Neural cell (in vitro differentiated cells): ENCODE data around the gene SLC29A1. TPM values are rescaled to one million over a fixed set of nuclear protein-coding genes. Genes with fewer than 3 reads are reported as not detected.

ENCODE experiments used
- H2AFZ ChIP-seq: fragments of 200-600, 300-800 bp; sonication (generic), shearing (Covaris generic); 2 replicates; pipeline ENCODE4 v1.6.0; 2014; ENCODE audit warnings: low read depth, mild to moderate bottlenecking, antibody characterized with exemption, low read length, moderate library complexity
- H3F3A ChIP-seq: fragments of 200-600 bp; shearing (Covaris generic); 2 replicates; pipeline ENCODE4 v1.6.1; 2016; ENCODE audit warnings: mild to moderate bottlenecking, moderate library complexity, mixed read lengths, antibody characterized with exemption, low read length; ENCODE audit not compliant: insufficient read depth, poor library complexity, severe bottlenecking
- H3K27ac ChIP-seq: fragments of 200-600, 300-800 bp; sonication (generic), shearing (Covaris generic); 2 replicates; pipeline ENCODE4 v1.5.1; 2014; ENCODE audit warnings: mild to moderate bottlenecking, low read length, moderate library complexity
- H3K27me3 ChIP-seq: fragments of 300-800, 200-600 bp; sonication (generic), shearing (Covaris generic); 2 replicates; pipeline ENCODE4 v1.6.0; 2014; ENCODE audit warnings: mild to moderate bottlenecking, low read depth, low read length, moderate library complexity; ENCODE audit not compliant: insufficient read depth
- H3K36me3 ChIP-seq: fragments of 300-800, 200-600 bp; sonication (generic), shearing (Covaris generic); 2 replicates; pipeline ENCODE4 v1.5.1; 2014; ENCODE audit warnings: mild to moderate bottlenecking, antibody characterized with exemption, low read length, moderate library complexity; ENCODE audit not compliant: insufficient read depth
- H3K4me2 ChIP-seq: fragments of 300-800, 200-600 bp; sonication (generic), shearing (Covaris generic); 2 replicates; pipeline ENCODE4 v1.6.0; 2014; ENCODE audit warnings: mild to moderate bottlenecking, low read length
- H3K4me3 ChIP-seq: fragments of 300-800, 200-600 bp; sonication (generic), shearing (Covaris generic); 2 replicates; pipeline ENCODE4 v1.5.1; 2014; ENCODE audit warnings: mild to moderate bottlenecking, low read length, moderate library complexity
- H3K79me2 ChIP-seq: fragments of 200-600 bp; shearing (Covaris generic); replicated peaks from 2 replicates; pipeline ENCODE4 v1.6.0; 2014; ENCODE audit warnings: mild to moderate bottlenecking, low read length, moderate library complexity; ENCODE audit not compliant: insufficient read depth
- H3K9ac ChIP-seq: fragments of 300-800, 200-600 bp; sonication (generic), shearing (Covaris generic); 2 replicates; pipeline ENCODE4 v1.6.1; 2016; ENCODE audit warnings: mild to moderate bottlenecking, low read length, mixed read lengths
- H3K9me2 ChIP-seq: fragments of 200-600 bp; shearing (Covaris generic); 2 replicates; pipeline ENCODE4 v1.6.1; 2016; ENCODE audit warnings: mild to moderate bottlenecking, low read length, mixed read lengths; ENCODE audit not compliant: insufficient read depth
- H3K9me3 ChIP-seq: fragments of 200-600, 300-800 bp; sonication (generic), shearing (Covaris generic); 2 replicates; pipeline ENCODE4 v1.6.1; 2016; ENCODE audit warnings: mild to moderate bottlenecking, mixed run types, low read length, moderate library complexity, mixed read lengths
- H4K20me1 ChIP-seq: fragments of 200-600 bp; shearing (Covaris generic); 2 replicates; pipeline ENCODE4 v1.6.1; 2016; ENCODE audit warnings: mild to moderate bottlenecking, mixed run types; ENCODE audit not compliant: insufficient read depth
- CTCF ChIP-seq: fragments of 450-650 bp; IDR thresholded peaks from 2 replicates; pipeline ENCODE4 v1.5.1; 2014; ENCODE audit warnings: antibody characterized with exemption, mild to moderate bottlenecking, moderate library complexity; ENCODE audit not compliant: poor library complexity, severe bottlenecking
- EP300 ChIP-seq: fragments of 450-650 bp; conservative IDR thresholded peaks from 2 replicates; pipeline ENCODE4 v1.6.1; 2014; ENCODE audit warnings: antibody characterized with exemption, mild to moderate bottlenecking, moderate library complexity; ENCODE audit not compliant: poor library complexity, severe bottlenecking
- EZH2 ChIP-seq: fragments of 200-600, 300-800 bp; shearing (Covaris generic), sonication (generic); IDR thresholded peaks from 2 replicates; pipeline ENCODE4 v1.6.1; 2014; ENCODE audit warnings: antibody characterized with exemption, low read length, borderline replicate concordance, mild to moderate bottlenecking; ENCODE audit not compliant: insufficient read depth, poor library complexity, severe bottlenecking
- MXI1 ChIP-seq: fragments of 450-650 bp; conservative IDR thresholded peaks from 2 replicates; pipeline ENCODE4 v1.6.1; 2014; ENCODE audit warnings: antibody characterized with exemption, mild to moderate bottlenecking; ENCODE audit not compliant: poor library complexity, severe bottlenecking
- POLR2AphosphoS5 ChIP-seq: IDR thresholded peaks from 2 replicates; pipeline ENCODE4 v1.6.1; 2012
- RAD21 ChIP-seq: fragments of 450-650 bp; conservative IDR thresholded peaks from 2 replicates; pipeline ENCODE4 v1.6.1; 2014; ENCODE audit warnings: antibody characterized with exemption, mild to moderate bottlenecking, moderate library complexity
- REST ChIP-seq: IDR thresholded peaks from 2 replicates; pipeline ENCODE4 v1.6.1; 2012; ENCODE audit warnings: borderline replicate concordance
- SMC3 ChIP-seq: fragments of 450-650 bp; conservative IDR thresholded peaks from 2 replicates; pipeline ENCODE4 v1.6.1; 2014; ENCODE audit warnings: antibody characterized with exemption, mild to moderate bottlenecking, moderate library complexity; ENCODE audit not compliant: poor library complexity
- TAF1 ChIP-seq: IDR thresholded peaks from 2 replicates; pipeline ENCODE4 v1.6.1; 2012; ENCODE audit warnings: low read depth
- polyA plus RNA-seq: library from polyadenylated mRNA; depleted of rRNA; stranded (reverse); fragments of >200 nt; gene quantifications from 2 replicates; pipeline ENCODE4 v1.2.3, GENCODE V29; 2014

Gene SLC29A1
- polyA plus RNA-seq, 1 donor from 2014 or later: 18.9 TPM

- H3K27ac ChIP-seq: no peak overlapping the region
- no peaks in the 10 kb centered on the region for H3K9me3 ChIP-seq
- no peaks in the 10 kb centered on the region for H3K79me2 ChIP-seq
- H4K20me1 ChIP-seq: no peaks in the 10 kb centered on the region
- H3K27me3 ChIP-seq: no peaks in the 10 kb centered on the region
- no peaks in the 10 kb centered on the region for H3K9me2 ChIP-seq
- H3K4me3 ChIP-seq: no peak overlapping the region
- no peak for TF ChIP-seq RAD21
- TF ChIP-seq EZH2: no peak
- TF ChIP-seq SMC3: no peak
- no peak for TF ChIP-seq POLR2AphosphoS5
- no peak for TF ChIP-seq REST
- TF ChIP-seq MXI1: no peak
- TF ChIP-seq TAF1: no peak
- no peak for TF ChIP-seq EP300
- no peak for TF ChIP-seq CTCF
- H3F3A ChIP-seq: no peaks in the 10 kb centered on the region
- no peak overlapping the region for H2AFZ ChIP-seq
- H3K4me2 ChIP-seq: no peak overlapping the region
- H3K36me3 ChIP-seq: no peaks in the 10 kb centered on the region
- H3K9ac ChIP-seq: no peak overlapping the region
Observed at GRCh38 chr6:44176762-44177509, 46.5 kb upstream of the SLC29A1 start.

- no peaks in the 10 kb centered on the region for H3K79me2 ChIP-seq
- H3K9ac ChIP-seq: no peak overlapping the region
- no peak for TF ChIP-seq EP300
- no peak for TF ChIP-seq TAF1
- no peak for TF ChIP-seq CTCF
- H3K27me3 ChIP-seq: no peaks in the 10 kb centered on the region
- H2AFZ ChIP-seq: no peak overlapping the region
- no peaks in the 10 kb centered on the region for H3K36me3 ChIP-seq
- no peaks in the 10 kb centered on the region for H3K9me2 ChIP-seq
- no peak overlapping the region for H3K27ac ChIP-seq
- H3K4me3 ChIP-seq: no peak overlapping the region
- no peaks in the 10 kb centered on the region for H3K9me3 ChIP-seq
- no peaks in the 10 kb centered on the region for H3F3A ChIP-seq
- H3K4me2 ChIP-seq: no peak overlapping the region
- H4K20me1 ChIP-seq: no peaks in the 10 kb centered on the region
Observed at GRCh38 chr6:44177691-44178423, 45.5 kb upstream of the SLC29A1 start.
